Measurements from ENCODE around the gene LILRA2.

- TF ChIP-seq POU6F1 (CRISPR knock-in tag; IDR thresholded peaks at IDR 0.05; ENCODE audit: borderline replicate concordance, low read depth) (no peak), PPARA (CRISPR knock-in tag; IDR thresholded peaks at IDR 0.05; ENCODE audit: borderline replicate concordance) (no peak), RARB (CRISPR knock-in tag; IDR thresholded peaks at IDR 0.05) (no peak), ZFP3 (CRISPR knock-in tag; IDR thresholded peaks at IDR 0.05) (no peak), TOX (CRISPR knock-in tag; IDR thresholded peaks at IDR 0.05; ENCODE audit: borderline replicate concordance) (no peak), ARNTL (CRISPR knock-in tag; IDR thresholded peaks at IDR 0.05; ENCODE audit: borderline replicate concordance, low read depth) (no peak), ZNF565 (CRISPR knock-in tag; conservative IDR thresholded peaks at IDR 0.05; ENCODE audit: low read depth) (no peak), ZNF70 (CRISPR knock-in tag; IDR thresholded peaks at IDR 0.05) (no peak)
These were observed 48.0 kb upstream of the LILRA2 start for GRCh38 chr19:54525636-54526035.

Measured in SK-N-SH treated with all-trans-retinoic acid at 6 μM for 48 hours (cell line).